H1 (cell line): ENCODE results near the gene HOTAIR.

Experiments used
- CTCF ChIP-seq, 3 experiments: IDR thresholded peaks; 1 replicate in 2 of 3; 2 replicates in 1 of 3; pipeline versions ENCODE4 v1.5.1 to v1.6.1; 2011; ENCODE audit warnings: low read length in 3 of 3, mild to moderate bottlenecking in 3 of 3, inconsistent platforms in 2 of 3, low read depth in 1 of 3, moderate library complexity in 1 of 3; ENCODE audit not compliant: insufficient read depth in 1 of 3; ENCODE audit errors: control extremely low read depth in 1 of 3
- EP300 ChIP-seq, 2 experiments: IDR thresholded peaks; 1 replicate in 1 of 2; 2 replicates in 1 of 2; pipeline ENCODE4 v1.6.1; 2011 to 2012; ENCODE audit warnings: low read depth in 2 of 2, low read length in 2 of 2, mild to moderate bottlenecking in 2 of 2, borderline replicate concordance in 1 of 2, inconsistent platforms in 1 of 2, moderate library complexity in 1 of 2
- EZH2 ChIP-seq: fragments of 200-600 bp; sonication (generic); IDR thresholded peaks from 2 replicates; pipeline ENCODE4 v1.7.1; 2012; ENCODE audit warnings: low read depth, mild to moderate bottlenecking, moderate library complexity, low read length, inconsistent platforms; ENCODE audit not compliant: severe bottlenecking
- GABPA ChIP-seq: IDR thresholded peaks from 2 replicates; pipeline ENCODE4 v1.6.1; 2011; ENCODE audit warnings: mild to moderate bottlenecking, low read length, moderate library complexity, borderline replicate concordance; ENCODE audit not compliant: insufficient read depth
- POLR2AphosphoS5 ChIP-seq: IDR thresholded peaks from 2 replicates; pipeline ENCODE4 v1.6.1; 2011; ENCODE audit warnings: low read depth, low read length
- SP1 ChIP-seq: IDR thresholded peaks from 2 replicates; pipeline ENCODE4 v1.6.1; 2011; ENCODE audit warnings: low read depth, low read length
- TBP ChIP-seq: IDR thresholded peaks from 2 replicates; pipeline ENCODE4 v1.6.1; 2011; ENCODE audit warnings: low read depth, low read length, improper control_type of control experiment
- TF ChIP-seq, protein P1 (sequence below): IDR thresholded peaks from 2 replicates; pipeline ENCODE4 v1.6.1; 2011; ENCODE audit warnings: low read depth, mild to moderate bottlenecking, low read length; ENCODE audit not compliant: insufficient read depth

GRCh38 chr12:53951577-53952334, 23.0 kb downstream of the HOTAIR start:
- TF ChIP-seq SP1 (no peak), CTCF (IDR thresholded peaks at IDR 0.05; ENCODE audit: control extremely low read depth in 1 of 3, insufficient read depth in 1 of 3, low read depth in 1 of 3, low read length in 3 of 3) (no peak), EZH2 (peak; percentile 95), GABPA (no peak), POLR2AphosphoS5 (no peak), EP300 (IDR thresholded peaks at IDR 0.05; ENCODE audit: borderline replicate concordance in 1 of 2, low read depth in 2 of 2, low read length in 2 of 2) (no peak), TBP (no peak)
- TF ChIP-seq, protein P1, sequence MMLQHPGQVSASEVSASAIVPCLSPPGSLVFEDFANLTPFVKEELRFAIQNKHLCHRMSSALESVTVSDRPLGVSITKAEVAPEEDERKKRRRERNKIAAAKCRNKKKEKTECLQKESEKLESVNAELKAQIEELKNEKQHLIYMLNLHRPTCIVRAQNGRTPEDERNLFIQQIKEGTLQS, result no peak
